Uterus (tissue), 2 donors: Measurements from ENCODE around the gene ETV1.

Experiments used
- POLR2A ChIP-seq, 2 donors: fragments of 450-650 bp; IDR thresholded peaks; one replicate each; pipeline ENCODE4 v1.6.1; 2016; ENCODE audit warnings: antibody characterized with exemption in 2 of 2, mild to moderate bottlenecking in 1 of 2, moderate library complexity in 1 of 2
- TF ChIP-seq, protein P1 (sequence below), 4 experiments: fragments of 200-600 bp in 2 of 4; fragments of 450-650 bp in 2 of 4; sonication (generic) in 2 of 4; IDR thresholded peaks; one replicate each; pipeline ENCODE4 v1.5.1; 2016 to 2019; ENCODE audit warnings: antibody characterized with exemption in 4 of 4, mild to moderate bottlenecking in 2 of 4, moderate library complexity in 1 of 4

- TF ChIP-seq, protein P1, sequence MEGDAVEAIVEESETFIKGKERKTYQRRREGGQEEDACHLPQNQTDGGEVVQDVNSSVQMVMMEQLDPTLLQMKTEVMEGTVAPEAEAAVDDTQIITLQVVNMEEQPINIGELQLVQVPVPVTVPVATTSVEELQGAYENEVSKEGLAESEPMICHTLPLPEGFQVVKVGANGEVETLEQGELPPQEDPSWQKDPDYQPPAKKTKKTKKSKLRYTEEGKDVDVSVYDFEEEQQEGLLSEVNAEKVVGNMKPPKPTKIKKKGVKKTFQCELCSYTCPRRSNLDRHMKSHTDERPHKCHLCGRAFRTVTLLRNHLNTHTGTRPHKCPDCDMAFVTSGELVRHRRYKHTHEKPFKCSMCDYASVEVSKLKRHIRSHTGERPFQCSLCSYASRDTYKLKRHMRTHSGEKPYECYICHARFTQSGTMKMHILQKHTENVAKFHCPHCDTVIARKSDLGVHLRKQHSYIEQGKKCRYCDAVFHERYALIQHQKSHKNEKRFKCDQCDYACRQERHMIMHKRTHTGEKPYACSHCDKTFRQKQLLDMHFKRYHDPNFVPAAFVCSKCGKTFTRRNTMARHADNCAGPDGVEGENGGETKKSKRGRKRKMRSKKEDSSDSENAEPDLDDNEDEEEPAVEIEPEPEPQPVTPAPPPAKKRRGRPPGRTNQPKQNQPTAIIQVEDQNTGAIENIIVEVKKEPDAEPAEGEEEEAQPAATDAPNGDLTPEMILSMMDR (IDR thresholded peaks at IDR 0.05), result no peak
- no peak for TF ChIP-seq POLR2A (IDR thresholded peaks at IDR 0.05)
These were observed 113.9 kb downstream of the ETV1 start for GRCh38 chr7:13875496-13876074.
